Stimulated activated CD4-positive, alpha-beta T cell treated with anti-CD3 and anti-CD28 coated beads, Interleukin-12 subunit alpha, Interleukin-12 subunit beta, amount 100 ng/mL, for 4 hours (primary cell): ENCODE measurements around the gene STX4.
"Not testable (repeated sequence)": the region's sequence is repeated elsewhere in the genome, so short reads cannot be mapped to it uniquely, and the experiment has no call there.

Source experiments
- DNase-seq: peaks from one replicate; pipeline ENCODE4 v3.0.0-alpha.2; 2020

Gene STX4

DNA sequence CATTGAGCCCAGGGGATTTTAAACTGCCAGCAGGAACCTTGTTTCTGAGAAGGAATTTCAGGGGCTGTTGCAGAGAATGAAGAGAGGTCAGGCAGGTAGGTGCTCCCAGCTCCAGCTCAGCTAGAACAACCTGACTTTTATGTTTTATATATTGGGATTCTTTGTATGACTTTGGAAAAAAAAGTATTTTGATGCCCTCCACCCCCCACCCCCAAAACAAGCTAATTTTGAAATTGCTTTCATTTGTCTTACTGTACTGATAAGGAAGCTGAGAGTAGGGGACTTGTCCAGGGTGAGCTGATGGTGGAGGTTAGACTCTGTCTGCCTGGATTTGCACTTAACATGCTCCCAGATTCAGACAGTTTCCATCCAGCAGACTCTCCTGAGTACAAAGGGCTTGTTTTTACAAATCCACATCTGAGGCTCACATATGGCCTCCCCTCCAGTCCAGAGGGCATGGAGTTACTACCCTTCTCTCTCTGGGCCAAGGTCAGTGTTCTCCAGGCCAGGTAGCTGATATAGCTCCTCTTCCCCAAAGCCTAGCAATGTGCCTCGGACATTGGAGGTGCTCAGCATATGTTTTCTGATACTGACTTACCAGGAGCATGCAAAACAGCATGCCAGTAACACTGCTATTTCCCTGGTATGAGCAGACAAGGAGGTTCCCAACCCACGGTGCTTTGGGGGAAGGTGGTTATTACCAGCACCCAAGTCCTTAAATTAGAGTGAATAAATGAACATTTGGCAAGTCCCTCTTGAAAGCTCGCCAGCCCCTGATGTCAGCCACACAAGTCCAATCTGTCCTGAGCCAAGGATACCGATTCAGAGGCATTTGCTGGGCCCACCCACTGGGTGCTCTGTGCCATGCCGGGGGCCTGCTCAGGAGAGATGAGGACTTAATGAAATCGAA, 34.3 kb upstream of the STX4 start:
- DNase-seq: no peak

- DNase-seq: no peak
Measured at GRCh38 chr16:31000671-31001382, 32.5 kb upstream of the STX4 start.

DNA sequence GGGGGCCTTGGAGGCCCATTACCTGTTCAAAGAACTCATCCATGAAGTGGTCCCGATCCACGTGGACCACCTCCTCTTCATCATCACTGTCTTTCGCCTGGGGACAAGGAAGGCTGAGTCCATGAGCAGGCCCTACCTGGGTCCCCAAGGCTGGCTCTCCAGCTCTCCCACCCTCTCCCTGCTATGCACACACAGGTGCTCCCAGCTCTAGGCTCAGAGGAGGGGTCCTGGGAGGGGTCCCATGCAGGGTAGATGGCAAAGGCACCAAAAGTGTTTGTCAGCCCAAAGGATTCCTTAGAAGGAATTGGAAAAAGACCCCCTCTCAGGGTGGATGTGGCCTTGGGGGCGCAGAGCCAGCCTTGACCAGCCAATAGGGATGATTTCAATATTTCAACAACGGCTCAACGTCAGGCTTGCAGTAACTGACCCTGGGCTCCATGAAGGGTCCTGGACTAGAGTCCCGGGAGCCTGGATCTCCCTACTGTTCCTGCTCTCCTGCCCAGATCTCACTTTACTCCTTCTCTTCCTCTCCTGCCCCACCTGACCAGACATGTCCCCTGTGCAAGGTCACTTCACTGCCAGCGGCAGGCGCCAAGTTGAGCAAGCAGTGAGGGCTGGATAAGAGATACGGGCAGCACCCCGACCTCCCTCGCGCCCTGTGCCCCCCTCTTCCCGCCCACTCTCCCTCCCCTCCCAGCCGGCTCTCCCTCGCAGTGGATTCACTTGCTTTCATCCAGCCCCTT, 31.7 kb upstream of the STX4 start:
- no peak for DNase-seq

- no peak for DNase-seq
Measured at GRCh38 chr16:31002250-31002700, 31.1 kb upstream of the STX4 start.

GRCh38 chr16:31002862-31003341, 30.5 kb upstream of the STX4 start:
- DNase-seq: no peak

GRCh38 chr16:31003744-31004143, 29.6 kb upstream of the STX4 start:
- no peak for DNase-seq

DNA sequence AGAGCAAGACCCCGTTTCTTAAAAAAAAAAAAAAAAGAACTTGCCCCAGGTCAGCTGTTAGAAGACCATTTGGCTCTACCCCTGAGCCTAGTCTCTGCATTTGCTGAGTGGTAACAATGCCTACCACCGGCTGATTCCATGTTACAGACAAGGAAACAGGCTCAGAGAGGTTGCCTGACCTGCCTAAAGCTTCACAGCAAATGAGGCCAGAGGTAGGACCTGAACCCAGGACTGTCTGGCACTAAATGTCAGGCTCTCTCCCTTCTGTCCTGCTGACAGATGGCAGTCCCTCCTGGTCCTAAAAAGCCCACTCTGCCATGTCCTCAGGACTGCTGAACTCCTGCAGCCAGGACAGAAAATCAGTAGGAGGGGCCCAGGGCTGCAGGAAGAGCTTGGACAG, 28.7 kb upstream of the STX4 start:
- DNase-seq: no peak

DNA sequence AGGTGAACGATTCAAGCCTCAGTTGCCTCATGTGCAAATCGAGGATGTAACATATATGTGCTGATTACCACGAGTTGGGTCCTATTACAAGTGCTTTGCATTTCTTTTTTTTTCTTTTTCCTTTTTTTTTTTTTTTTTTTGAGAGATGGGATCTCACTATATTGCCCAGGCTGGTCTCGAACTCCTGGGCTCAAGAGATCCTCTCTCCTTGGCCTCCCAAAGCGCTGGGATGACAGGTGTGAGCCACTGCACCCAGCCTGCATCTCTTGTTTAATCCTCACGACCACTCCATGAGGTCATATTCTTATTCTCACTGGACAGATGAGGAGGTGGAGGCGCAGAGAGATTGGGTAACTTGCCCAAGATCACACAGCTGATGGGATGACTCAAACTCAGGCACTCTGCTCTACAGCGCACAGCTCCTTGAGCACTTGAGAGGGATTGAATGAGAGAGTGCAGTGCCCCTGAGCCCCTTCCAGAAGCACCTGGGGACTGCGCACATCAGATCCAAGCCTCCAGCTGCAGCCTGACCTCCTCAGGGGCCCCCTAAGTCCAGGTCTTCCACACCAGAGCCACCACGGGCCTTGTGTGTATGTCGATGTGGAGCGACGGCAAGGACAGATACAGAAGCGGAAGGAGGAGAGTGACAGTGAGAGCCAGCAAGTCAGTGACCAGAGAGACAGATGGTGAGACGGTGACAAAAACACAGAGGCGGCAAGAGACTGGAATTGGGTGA, 27.8 kb upstream of the STX4 start:
- DNase-seq: no peak

DNA sequence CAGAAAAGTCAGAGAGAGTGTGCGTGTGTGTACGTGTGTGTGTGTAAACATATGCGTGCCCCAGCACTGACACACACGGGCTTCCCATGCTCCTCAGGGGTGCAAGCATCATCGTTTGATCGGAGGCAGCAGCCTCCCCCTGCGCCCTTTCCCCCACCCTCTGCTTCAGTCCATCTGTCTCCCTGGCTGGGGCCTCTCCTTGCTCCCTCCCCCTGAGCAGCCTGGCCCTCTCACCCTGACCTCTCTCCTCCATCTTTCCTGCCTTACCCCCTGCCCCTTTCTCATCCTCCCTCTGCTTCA, 27.3 kb upstream of the STX4 start:
- DNase-seq: no peak

- DNase-seq: no peak
Measured at GRCh38 chr16:31006589-31006988, 26.8 kb upstream of the STX4 start.

DNA sequence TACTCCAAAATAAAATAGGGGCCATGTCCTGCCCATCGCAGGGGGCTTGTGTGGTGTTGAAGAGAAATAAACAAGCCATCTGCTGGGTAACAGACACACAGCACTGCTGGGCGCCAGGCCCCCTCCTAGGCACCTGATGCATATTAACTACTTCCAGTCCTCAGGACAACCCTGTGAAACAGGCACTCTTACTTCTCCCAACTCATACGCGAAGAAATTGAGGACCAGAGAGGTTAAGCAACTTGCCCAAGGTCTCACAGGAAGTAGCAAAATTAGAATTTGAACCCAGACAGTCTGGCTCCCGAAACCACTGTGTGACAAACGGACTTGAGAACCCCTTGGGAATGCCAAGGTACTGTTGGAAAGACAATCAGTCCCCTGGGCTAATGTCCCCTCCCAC, 25.7 kb upstream of the STX4 start:
- no peak for DNase-seq

DNA sequence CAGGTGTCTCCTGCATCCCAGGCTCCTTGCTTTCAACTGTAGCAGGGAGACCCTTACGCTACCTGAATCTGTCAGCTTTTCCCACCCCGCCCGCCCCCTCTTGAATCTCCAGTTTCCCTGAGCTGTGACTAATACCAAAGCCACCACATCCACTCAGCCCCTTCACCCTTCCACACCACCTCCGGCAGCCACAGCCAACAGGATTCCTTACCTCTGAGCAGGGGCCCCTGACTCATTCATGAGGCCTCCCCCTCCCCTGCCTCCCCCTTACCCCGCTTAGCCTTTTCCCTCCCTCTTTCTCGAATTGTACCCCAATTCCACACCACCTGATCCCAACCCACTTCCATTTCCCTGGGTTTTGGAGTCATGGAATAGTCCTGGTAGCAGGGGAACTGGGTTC, 25.2 kb upstream of the STX4 start:
- DNase-seq: no peak

DNA sequence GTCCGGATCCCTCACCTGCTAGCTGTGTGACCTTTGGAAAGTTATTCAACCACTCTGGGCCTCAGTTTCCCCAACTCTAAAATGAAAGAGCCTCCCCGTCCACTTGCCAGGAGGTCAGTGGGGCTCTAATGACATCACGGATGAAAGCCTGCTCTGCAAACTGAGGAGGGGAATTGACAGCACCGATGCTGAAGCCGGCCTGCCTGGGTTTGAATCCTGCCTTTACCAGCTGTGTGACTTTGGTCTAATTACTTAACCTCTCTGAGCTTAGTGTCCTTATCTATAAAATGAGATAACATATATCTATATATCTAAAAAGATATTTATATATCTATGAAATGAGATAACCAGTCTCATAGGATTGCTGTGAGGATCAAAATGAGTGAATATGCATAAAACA, 24.8 kb upstream of the STX4 start:
- no peak for DNase-seq

DNA sequence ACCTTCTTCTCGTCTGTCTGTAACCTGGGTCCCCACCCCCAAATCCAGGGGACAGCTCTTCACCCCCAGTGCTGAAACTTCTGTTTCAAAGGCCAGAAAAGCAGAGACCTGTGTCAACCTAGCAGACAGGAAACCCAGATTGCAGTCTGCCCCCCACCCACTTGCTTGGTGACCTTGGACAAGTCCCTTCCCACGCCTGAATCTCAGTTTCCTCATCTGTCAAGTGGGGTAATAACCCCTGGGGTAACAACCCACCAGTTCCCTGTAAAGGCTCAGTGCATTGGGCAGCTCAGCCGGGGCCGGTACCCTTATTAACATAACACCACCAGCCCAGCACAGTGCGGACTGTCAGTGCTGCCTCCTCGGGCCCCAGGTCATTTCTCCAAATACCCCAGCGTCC, 24.2 kb upstream of the STX4 start:
- DNase-seq: no peak

GRCh38 chr16:31009894-31010584, 23.3 kb upstream of the STX4 start:
- no peak for DNase-seq

DNA sequence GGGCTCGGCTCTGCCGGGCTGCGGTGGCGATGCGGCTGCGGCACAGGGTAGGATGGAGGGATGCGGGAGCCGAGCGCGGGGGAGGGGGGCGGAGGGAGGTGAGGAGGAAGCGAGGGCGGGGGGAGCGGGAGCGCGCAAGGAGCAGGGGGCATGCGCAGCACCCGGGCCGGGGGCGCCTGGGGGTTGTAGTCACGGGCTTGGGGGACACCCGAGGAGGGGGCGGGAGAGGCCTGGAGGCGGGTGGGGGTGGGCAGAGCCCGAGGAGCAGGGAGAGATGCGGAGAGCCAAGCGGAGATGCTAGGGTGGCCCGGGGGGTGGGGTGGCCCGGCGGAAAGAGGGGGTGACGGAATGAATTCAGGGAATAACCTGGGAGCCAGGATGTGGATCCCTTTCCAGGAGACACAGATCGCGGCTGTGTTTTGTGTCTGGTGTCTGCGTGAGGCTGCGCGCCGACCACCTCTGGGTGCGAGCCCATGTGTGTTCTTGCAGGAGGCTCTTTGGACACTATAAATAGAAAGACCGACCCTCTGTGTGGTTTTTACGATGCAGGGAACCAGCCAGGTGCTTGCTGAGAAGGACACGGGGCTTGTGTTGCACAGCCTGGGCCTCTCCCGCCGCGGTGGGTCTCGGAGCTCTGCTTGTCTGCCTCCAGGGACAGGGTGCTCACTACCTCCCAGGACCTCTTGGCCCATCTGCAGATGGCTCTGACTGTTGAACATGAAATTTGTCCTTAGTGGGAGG, 22.6 kb upstream of the STX4 start, which contains the start of gene STX1B:
Gene STX1B, minus strand, starts transcription at position 54 of the 741 bp plus-strand sequence. CDS start 242 bp downstream, outside the sequence.
- peak; percentile 53 for DNase-seq

GRCh38 chr16:31011815-31012214, 21.5 kb upstream of the STX4 start:
- not testable (repeated sequence) for DNase-seq

DNA sequence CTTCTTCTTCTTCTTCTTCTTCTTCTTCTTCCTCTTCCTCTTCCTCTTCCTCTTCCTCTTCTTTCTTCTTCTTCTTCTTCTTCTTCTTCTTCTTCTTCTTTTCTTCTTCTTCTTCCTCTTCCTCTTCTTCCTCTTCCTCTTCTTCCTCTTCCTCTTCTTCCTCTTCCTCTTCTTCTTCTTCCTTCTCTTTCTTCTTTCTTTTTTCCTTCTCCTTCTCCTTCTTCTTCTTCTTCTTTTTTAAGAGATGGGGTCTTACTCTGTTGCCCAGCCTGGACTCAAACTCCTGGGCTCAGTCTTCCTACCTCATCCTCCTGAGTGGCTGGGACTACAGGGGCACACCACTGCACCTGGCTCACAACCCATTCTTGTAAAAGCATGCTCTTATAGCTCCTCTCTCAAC, 20.1 kb upstream of the STX4 start:
- DNase-seq: not testable (repeated sequence)

DNA sequence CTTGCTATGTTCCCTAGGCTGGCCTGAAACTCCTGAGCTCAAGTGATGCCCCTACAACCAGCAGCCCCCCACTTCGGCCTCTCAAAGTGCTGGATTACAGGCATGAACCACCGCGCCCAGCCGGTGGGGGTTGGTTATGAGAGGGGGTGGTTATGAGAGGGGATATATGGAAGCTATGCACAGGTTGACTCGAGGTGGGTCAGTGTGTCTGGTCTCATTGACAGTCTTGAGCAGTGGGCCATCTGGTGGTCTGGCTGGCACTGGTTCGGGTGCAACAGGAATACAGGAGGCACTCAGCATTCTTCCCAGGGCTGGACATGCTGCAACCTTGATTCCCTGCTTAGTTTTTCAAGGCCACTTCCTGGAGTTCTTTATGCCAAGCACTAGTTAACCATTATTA, 17.3 kb upstream of the STX4 start:
- DNase-seq: no peak

DNA sequence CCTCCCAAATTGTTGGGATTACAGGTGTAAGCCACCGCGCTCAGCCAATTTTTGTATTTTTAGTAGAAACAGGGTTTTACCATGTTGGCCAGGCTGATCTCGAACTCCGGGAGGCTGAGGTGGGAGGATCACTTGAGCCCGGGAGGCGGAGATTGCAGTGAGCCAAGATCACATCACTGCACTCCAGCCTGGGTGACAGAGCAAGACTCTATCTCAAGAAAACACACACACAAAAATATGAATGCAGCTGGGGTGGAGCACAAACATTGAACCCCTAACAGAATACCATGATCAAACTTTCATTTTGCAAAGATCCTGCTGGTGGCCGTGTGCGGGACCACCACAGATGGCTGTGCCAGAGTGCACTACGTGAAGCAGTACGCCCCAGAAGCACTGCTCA, 15.6 kb upstream of the STX4 start:
- DNase-seq: not testable (repeated sequence)

DNA sequence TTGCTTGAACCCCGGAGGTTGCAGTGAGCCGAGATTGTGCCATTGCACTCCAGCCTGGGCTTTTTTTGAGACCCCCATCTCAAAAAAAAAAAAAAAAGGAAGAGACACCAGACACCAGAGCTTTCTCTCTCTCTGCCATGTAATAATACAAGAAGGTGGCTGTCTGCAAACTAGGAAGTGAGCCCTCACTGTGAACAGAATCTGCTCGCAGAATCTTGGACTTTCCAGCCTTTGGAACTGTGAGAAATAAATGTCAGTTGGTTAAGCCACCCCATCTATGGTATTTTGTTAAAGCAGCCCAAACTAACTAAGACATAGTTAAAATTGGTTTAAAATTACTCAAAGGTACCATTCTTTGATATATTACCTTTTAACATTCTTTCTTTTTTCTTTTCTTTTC, 12.8 kb upstream of the STX4 start:
- DNase-seq: no peak
